Right kidney (tissue), 1 donor: ENCODE data around the gene KCNH6.

Source experiments
- DNase-seq: peaks from one replicate; pipeline ENCODE4 v3.0.0-alpha.2; 2016

Gene KCNH6

DNA sequence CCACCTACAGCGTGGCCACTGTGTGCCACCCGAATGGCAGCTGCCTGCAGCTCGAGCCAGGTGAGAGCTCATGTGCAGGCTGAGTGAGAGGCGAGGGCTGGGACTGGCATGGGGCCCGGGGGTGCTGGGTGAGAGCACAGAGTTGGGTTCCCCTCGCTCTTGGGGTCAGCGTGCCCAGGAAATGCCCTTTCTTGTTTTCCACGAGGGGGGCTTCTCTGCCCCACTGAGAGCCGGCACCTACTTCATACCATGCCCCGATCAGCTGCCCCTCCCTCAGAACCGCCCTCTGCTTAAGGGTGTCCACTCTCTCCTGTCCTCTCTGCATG, 36.2 kb upstream of the KCNH6 start:
- no peak for DNase-seq

DNA sequence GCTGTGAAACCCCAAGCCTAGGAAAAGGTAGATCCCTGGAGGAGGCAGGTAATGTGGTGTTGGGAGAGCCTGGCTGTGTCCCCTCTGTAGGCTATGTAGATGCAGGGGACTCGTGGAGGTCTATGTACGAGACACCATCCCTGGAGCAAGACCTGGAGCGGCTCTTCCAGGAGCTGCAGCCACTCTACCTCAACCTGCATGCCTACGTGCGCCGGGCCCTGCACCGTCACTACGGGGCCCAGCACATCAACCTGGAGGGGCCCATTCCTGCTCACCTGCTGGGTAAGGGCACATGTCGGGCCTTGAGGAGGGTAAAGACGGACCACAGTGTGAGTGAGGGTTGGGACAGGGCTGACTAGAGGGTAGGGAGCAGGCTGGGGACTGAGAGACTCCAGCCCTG, 34.3 kb upstream of the KCNH6 start:
- DNase-seq, result no peak

DNA sequence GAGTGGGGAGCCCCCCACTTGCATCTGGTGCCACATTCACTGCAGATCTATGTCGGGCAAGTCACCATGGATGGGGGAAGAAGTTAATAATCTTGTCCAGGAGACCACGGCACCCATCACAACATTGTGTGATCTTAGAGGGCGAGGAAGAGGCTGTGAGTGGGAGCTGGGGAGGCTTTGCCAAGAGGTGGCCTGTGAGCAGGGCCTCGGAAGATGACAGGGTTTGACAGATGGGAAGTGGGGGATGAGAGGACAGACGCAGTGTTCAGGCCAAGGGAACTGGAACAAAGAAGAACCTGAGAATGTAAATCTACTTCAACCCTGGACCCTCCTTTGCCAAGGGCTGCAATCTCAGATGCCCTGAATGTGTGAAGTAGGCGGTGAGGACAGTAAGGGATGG, 33.9 kb upstream of the KCNH6 start:
- DNase-seq, result no peak

- DNase-seq, result no peak
These were observed 32.8 kb upstream of the KCNH6 start for GRCh38 chr17:63490329-63490728.

GRCh38 chr17:63490858-63491400, 32.2 kb upstream of the KCNH6 start:
- no peak for DNase-seq

DNA sequence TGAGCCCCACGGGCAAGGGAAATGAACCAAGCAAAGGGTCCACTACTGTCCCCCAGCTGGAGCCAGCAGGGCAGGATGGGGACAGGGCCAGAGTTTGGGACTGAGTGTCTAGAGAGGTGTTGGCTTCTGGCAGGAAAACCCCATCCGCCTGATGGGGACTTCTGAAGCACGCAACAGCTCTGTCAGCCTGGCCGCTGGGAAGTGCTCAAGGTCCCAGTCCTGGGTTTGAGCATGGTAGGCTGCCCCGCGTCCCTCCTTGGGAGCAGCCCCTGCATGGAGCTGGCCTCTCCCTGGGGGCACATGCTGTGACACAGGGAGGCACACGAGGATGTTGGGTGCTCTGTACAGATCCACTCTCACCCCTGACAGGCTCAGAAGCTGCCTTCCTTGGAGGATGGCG, 31.7 kb upstream of the KCNH6 start:
- DNase-seq, result no peak

GRCh38 chr17:63491977-63492618, 31.1 kb upstream of the KCNH6 start:
- no peak for DNase-seq

GRCh38 chr17:63492940-63493339, 30.2 kb upstream of the KCNH6 start:
- no peak for DNase-seq

- no peak for DNase-seq
These were observed 29.7 kb upstream of the KCNH6 start for GRCh38 chr17:63493411-63493810.

DNA sequence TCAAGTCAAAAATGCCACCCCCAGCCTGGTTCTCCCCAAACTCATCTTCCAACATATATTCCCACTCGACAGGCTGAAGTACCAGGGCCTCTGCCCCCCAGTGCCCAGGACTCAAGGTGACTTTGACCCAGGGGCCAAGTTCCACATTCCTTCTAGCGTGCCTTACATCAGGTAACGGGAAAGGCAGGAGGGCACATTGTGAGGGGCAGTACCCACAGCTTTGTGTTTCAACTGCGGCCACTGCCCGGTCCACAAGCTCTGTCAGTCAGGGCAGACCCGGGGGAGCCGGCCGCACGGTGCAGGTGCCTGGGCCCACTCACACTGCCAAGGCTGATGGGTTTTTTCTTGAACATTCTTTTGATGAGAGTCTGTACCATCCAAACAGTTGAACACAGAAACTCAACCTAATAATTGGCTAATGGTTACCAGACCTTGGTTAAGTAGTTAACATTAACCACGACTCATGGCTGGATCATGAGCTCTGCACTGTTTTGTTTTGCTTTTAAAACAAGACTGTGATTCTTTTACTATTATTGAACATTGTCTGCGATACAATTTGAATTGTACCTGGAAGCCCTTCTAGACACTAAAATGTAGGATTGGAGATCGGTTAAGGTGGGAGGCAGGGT, 28.7 kb upstream of the KCNH6 start:
- no peak for DNase-seq

DNA sequence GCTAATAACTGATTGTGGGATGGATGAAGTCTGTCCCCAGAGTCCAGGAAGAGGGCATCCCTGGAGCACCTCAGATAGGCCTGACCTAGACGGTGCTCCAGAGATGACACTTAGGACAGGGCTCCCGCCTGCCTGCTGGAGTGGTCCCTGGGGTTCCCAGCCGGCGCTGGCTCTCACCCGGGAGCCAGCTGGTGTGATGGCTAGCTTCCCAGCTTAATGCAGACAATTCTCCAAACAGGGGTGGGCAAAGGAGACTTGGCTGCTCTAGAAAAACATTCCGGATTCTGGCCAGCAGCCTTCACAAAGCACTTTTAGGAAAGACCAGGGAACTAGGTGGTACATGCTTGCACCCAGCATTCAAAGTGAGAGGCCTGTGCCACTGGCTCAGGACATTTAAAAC, 27.7 kb upstream of the KCNH6 start:
- DNase-seq, result no peak

DNA sequence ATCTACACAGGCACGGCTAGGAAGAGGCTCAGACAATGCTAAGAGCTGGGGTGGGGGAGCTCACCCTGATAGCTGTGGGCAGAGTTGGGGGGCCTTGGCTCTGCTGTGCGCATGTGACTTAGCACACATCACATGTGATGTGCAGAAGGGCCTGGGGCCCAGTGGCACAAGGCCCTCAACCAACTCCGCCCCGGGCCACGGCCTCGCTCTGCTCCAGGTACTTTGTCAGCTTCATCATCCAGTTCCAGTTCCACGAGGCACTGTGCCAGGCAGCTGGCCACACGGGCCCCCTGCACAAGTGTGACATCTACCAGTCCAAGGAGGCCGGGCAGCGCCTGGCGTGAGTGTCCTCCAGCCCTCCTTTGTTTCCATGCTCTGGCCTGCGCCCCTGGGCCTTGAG, 27.0 kb upstream of the KCNH6 start:
- no peak for DNase-seq

DNA sequence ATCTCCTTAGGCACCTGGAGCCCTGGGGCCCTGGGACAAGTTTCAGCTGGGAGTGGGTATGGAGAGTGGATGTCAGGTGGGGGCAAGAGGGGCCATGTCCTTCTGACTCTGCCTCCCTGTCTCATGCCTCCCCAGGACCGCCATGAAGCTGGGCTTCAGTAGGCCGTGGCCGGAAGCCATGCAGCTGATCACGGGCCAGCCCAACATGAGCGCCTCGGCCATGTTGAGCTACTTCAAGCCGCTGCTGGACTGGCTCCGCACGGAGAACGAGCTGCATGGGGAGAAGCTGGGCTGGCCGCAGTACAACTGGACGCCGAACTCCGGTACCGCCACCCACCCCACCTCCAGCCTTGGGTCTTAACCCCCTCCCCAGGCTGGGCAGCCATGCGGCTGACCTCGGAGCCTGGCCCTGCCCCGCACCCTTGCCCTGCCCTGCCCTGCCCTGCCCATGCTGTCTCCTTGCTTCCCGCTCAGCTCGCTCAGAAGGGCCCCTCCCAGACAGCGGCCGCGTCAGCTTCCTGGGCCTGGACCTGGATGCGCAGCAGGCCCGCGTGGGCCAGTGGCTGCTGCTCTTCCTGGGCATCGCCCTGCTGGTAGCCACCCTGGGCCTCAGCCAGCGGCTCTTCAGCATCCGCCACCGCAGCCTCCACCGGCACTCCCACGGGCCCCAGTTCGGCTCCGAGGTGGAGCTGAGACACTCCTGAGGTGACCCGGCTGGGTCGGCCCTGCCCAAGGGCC, 26.3 kb upstream of the KCNH6 start:
- no peak for DNase-seq

DNA sequence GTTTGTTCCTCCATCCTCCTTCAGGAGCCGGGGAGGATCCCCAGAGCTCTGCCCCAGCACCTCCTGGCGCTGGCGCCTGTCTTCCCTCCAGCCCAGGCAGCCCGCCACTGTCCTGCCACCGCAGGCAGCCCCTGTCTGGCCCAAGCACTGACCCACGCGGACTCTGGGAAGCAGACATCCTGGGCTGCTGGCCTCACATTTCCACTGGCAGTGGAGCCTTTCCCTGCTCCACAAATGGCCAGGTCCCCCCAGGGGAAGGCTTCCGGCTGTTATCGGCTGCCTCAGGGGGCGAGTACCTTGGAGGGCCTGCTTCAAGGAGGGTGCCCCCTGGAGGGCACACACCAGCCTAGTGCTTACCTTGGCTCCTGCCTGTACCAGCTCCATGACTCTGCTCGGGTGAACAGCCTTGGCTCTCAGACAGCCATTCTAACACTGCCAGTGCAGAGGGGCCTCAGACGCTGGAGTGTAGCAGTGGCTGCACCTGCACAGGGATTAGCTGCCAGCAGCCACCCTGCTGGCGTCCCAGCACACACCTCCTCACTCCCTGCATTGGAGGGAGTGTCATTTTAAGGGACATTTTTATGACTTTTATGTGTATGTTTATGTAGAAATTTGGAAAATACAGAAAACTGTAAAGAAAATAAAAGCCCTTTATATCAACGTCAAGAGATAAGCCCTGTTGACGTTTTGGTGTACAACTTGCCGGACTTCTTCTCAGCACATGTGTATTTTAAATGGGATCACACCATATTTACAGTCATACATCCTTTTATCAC, 25.3 kb upstream of the KCNH6 start:
- DNase-seq, result peak; percentile 33

DNA sequence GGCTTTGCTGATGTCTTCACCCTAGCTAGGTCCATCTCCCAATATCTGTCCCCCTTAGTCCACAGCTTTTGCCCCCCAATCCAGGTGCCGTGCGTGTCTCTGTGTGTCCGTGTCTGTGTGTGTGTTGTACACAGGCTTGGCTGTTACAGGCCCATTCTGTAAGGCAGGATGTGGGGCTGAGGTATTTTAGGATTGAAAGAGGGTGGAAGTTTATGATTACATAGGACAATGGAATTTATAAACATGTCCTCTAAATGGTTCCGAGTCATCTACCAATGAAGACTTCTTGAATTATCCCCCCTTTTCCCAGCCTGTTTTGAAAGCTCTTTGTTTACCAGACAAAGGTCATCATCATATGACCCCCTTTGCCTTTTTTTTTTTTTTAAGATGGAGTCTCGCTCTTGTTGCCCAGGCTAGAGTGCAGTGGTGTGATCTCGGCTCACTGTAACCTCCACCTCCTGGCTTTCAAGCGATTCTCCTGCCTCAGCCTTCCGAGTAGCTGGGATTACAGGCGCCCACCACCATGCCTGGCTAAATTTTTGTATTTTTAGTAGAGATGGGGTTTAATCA, 24.4 kb upstream of the KCNH6 start:
- DNase-seq, result no peak

- no peak for DNase-seq
These were observed 22.4 kb upstream of the KCNH6 start for GRCh38 chr17:63500543-63501390.

DNA sequence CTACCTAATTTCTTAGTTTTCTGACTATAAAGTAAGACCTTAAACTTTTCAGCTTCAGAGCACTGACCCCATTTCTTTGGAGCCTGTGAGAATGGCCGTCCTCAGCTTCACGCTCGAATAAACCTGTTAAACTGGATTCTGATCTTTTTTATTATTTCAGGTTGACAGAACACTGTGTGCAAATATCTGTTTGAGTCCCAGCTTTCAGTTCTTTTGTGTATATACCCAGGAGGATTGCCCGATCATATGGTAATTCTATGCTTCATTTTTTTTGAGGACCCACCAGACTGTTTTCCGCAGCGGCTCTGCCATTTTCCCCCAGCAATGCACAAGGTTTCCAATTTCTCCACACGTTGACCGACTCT, 19.8 kb upstream of the KCNH6 start:
- no peak for DNase-seq

- DNase-seq, result no peak
These were observed 18.9 kb upstream of the KCNH6 start for GRCh38 chr17:63504261-63504660.

DNA sequence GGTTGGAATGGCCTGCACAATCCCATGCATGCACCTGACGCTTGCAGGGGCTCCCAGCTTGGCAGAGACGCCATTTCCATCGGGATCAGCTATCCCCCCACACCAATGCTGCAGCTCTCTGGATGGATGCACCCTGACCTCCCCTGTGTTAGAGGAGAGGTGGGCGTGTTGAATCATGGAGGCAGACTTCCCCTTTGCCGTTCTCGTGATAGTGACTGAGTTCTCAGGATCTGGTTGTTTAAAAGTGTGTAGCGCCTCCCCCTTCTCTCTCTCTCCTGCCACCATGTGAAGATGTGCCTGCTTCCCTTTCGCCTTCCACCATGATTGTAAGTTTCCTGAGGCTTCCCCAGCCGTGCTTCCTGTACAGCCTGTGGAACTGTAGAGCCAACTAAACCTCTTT, 17.8 kb upstream of the KCNH6 start:
- no peak for DNase-seq

- no peak for DNase-seq
These were observed 16.5 kb upstream of the KCNH6 start for GRCh38 chr17:63506627-63507026.

- DNase-seq, result no peak
These were observed 11.8 kb upstream of the KCNH6 start for GRCh38 chr17:63511331-63511730.

DNA sequence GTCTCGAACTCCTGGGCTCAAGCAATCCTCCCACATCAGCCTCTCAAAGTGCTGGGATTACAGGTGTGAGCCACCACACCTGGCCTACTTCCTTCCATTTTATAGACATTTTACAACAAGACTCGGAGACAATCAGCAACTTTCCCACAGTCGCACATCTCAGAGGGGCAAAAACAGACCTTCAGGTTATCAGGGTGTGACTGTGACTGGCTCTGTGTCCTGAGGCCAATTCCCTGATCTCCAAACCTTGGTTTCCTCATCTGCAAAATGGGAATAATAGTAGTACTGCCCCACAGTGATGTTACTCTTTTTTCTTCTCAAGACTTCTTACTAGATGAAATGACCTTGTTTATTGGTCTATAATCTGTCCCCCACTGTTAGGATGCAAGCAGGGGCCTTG, 10.8 kb upstream of the KCNH6 start:
- no peak for DNase-seq
